ENCODE results near the gene ALDH1B1.

DNA sequence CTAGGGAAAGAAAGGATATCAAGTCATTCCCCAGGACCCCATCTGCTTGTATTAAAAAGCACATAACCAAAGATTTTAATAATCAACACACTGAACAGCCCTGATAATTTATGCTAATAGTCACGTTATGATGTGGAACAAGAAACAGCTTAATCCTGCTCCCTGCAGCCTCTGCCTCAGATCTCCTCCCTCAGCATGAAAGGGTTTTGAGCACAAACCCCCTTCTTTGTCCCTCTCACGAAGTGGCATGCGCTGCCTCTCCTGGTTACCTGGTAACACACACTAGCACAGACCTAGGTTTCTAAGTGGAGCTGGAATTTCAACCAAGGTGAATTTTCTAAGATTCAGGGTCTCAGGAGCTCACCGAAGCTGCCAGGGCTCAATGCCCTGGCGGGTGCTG is 26.7 kb downstream of the ALDH1B1 start:
- TF ChIP-seq, protein P1, sequence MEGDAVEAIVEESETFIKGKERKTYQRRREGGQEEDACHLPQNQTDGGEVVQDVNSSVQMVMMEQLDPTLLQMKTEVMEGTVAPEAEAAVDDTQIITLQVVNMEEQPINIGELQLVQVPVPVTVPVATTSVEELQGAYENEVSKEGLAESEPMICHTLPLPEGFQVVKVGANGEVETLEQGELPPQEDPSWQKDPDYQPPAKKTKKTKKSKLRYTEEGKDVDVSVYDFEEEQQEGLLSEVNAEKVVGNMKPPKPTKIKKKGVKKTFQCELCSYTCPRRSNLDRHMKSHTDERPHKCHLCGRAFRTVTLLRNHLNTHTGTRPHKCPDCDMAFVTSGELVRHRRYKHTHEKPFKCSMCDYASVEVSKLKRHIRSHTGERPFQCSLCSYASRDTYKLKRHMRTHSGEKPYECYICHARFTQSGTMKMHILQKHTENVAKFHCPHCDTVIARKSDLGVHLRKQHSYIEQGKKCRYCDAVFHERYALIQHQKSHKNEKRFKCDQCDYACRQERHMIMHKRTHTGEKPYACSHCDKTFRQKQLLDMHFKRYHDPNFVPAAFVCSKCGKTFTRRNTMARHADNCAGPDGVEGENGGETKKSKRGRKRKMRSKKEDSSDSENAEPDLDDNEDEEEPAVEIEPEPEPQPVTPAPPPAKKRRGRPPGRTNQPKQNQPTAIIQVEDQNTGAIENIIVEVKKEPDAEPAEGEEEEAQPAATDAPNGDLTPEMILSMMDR (IDR thresholded peaks at IDR 0.05): no peak
- no peak for TF ChIP-seq POLR2AphosphoS5 (IDR thresholded peaks at IDR 0.05)
- no peak for TF ChIP-seq POLR2A (IDR thresholded peaks at IDR 0.05)

Measured in breast epithelium (tissue), 3 donors.